Hypothalamus (tissue), 51 donors: ENCODE results near the gene FAAH2.
"Not testable (repeated sequence)": the region's sequence is repeated elsewhere in the genome, so short reads cannot be mapped to it uniquely, and the experiment has no call there.

Experiments used
- DNase-seq, 51 donors: peaks; one replicate each; lab custom pipeline; 2025; lab: John Stamatoyannopoulos, UW

Gene FAAH2

DNA sequence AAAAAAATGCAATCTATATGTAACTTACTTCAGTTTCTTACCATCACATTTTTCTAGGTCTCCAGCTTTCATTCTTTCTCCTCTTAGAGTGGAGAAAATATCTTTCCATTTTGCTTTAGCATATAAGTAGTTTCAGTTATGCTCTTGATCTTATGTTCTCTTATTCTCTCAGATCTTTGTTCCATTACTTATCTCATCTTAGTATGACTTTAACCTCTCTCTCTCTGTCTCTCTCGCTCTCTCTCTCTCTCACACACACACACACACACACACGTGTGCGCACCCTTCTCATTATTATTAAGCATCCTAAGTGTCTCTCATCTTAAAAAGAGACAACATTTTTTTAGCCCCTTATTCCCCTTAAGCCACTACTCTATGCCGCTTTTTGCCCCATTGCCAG lies 92.8 kb downstream of the FAAH2 start:
- DNase-seq: no peak

- DNase-seq: no peak
Observed at GRCh38 chrX:57380026-57380796, 93.7 kb downstream of the FAAH2 start.

DNA sequence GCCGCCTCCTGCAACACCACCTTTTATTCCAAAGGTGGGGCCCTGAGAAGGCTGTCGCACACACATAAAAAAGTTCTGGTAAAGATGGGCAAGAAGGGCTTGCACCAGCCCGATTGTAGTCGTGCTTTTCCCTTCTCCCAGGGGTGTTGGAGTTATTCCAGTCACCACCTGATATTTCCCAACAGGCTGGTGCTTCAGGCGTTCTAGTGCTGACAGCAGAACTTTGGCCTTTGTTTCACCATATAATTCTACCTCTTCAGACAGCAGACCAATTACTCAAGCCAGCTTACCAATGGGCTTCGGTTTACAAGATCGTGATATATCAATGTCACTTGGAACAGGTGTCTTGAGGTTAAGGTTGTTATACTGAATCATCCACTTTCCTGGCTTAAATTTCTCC lies 107.7 kb downstream of the FAAH2 start:
- not testable (repeated sequence) for DNase-seq

GRCh38 chrX:57403191-57403590 lies 116.7 kb downstream of the FAAH2 start:
- not testable (repeated sequence) for DNase-seq

- DNase-seq: no peak
Observed at GRCh38 chrX:57406149-57406548, 119.6 kb downstream of the FAAH2 start.

DNA sequence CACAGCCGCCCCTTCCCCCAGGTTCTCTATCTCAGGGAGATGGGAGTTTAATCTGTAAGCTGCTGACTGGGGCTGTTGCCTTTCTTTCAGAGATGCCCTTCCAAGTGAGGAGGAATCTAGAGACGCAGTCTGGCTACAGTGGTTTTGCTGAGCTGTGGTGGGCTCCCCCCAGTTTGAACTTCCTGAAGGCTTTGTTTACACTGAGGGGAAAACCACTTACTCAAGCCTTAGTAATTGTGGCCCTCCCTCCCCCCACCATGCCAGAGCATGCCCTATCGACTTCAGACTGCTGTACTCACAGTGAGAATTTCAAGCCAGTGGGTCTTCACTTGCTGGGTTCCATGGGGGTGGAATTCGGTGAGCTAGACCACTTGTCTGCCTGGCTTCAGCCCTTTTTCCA lies 131.3 kb downstream of the FAAH2 start:
- no peak for DNase-seq

DNA sequence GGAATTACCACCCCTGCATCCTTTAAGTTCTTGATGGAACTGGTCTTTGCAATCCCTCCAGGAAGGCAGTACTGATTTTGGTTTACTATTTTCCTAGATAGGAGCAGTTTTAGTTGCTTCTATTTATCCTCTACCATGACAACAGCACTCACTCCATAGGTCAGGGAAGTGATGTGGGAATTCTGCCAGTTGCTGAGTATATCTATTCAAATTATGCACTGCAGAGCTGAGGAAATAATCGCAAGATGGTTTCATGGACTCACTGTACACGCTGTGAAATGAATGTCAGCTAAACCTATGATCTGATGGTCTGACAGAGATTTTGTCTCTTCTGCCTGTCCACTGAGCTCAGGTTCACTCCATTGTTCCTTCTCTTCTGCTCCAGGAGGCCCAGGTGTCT lies 135.8 kb downstream of the FAAH2 start:
- no peak for DNase-seq

- no peak for DNase-seq
Observed at GRCh38 chrX:57422790-57423189, 136.3 kb downstream of the FAAH2 start.

GRCh38 chrX:57445076-57445475 lies 158.6 kb downstream of the FAAH2 start:
- no peak for DNase-seq

DNA sequence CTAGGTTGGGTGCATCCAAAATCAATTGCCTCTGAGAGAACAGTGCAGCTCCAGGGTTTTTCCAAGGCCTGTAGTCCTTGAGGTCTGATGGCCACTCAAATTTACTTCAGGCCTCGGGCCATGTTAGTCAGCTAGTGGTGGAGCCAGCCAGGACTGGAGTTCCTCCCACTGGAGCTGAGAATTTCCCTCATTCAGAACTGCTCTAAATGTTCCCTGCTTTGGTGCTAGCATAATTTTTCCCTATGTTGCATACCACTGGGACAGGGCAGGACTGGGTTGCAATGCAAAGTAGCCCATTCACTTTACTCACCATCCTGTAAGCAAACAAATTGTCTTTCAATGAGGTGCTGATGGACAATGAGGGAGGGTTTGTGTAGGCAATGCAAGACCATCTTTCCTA lies 159.3 kb downstream of the FAAH2 start:
- DNase-seq: no peak

GRCh38 chrX:57447856-57448255 lies 161.3 kb downstream of the FAAH2 start:
- no peak for DNase-seq

DNA sequence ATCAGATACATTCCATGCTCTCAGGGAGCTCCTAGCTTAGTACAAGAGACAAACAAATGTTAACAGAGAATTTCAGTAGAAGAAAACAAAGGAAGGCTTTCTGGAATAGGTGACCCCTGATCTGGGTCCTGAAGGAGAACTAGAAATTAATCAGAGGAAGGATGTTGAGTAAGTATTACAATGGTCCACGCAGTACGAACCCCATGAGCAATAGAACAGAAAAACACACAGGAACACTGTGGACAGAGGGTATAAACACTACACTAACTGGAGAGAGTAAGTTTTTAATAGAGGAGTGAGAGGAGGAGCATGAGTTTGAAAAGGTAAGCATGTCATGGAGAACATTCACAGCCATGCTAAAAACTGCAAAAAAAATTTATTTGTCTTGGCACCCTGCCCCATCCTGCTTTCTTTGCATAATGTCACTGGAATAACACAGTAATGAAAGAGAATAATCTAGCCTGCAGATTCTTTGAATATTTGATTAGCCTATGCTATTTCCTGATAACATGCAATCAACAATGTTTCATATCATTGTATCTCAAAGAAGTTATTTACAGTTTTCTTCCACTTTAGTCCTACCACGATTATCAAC lies 165.0 kb downstream of the FAAH2 start:
- DNase-seq: no peak

DNA sequence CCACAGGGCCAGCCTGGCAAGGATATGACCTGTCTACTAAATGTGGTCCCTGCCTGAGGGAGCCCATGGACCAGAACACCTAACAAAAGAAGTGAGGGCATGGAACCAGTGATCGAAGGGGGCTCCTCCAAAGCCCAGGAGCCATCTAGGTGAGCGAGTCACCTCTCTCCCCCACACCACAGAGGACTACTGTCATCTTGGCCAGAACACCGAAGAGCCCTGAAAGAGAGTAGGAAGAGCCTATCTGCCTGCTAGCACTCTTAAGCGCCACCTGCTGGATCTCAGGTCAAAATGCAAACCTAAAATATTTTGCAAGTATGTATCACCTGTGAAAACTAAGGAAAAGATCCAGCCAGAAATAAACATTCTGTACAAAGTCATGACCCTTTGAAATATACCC lies 167.4 kb downstream of the FAAH2 start:
- DNase-seq: peak in 1 of 51 donors; percentile 0

- DNase-seq: no peak
Observed at GRCh38 chrX:57481514-57481913, 195.0 kb downstream of the FAAH2 start.

- no peak for DNase-seq
Observed at GRCh38 chrX:57516491-57516890, 230.0 kb downstream of the FAAH2 start.

- no peak for DNase-seq
Observed at GRCh38 chrX:57519578-57520118, 233.1 kb downstream of the FAAH2 start.

GRCh38 chrX:57528670-57529255 lies 242.3 kb downstream of the FAAH2 start:
- DNase-seq: no peak
